NB4 (cell line): ENCODE measurements around the gene GALK1.

Experiments
- DNase-seq: peaks from one replicate; pipeline ENCODE4 v3.0.0; 2010; ENCODE audit warnings: low read depth
- H3K4me3 ChIP-seq: one replicate; pipeline ENCODE4 v1.5.1; 2011; ENCODE audit warnings: mild to moderate bottlenecking, low read depth, low read length, moderate library complexity
- CTCF ChIP-seq: IDR thresholded peaks from one replicate; pipeline ENCODE4 v1.5.1; 2012; ENCODE audit warnings: low read depth, low read length
- MAX ChIP-seq: IDR thresholded peaks from 2 replicates; pipeline ENCODE4 v1.6.1; 2011; ENCODE audit warnings: low read depth, low read length
- MYC ChIP-seq: IDR thresholded peaks from 2 replicates; pipeline ENCODE4 v1.6.1; 2011; ENCODE audit warnings: low read depth, low read length
- POLR2A ChIP-seq: IDR thresholded peaks from 2 replicates; pipeline ENCODE4 v1.6.1; 2011; ENCODE audit warnings: mild to moderate bottlenecking; ENCODE audit not compliant: insufficient read length; ENCODE audit errors: extremely low read depth

The GALK1 gene

GRCh38 chr17:75725504-75725903 is 39.5 kb downstream of the GALK1 start:
- TF ChIP-seq MAX, result no peak
- TF ChIP-seq CTCF, result no peak
- TF ChIP-seq POLR2A, result no peak
- TF ChIP-seq MYC, result no peak
- DNase-seq, result no peak
- H3K4me3 ChIP-seq, result no peak overlapping the region

GRCh38 chr17:75724016-75725003 is 40.7 kb downstream of the GALK1 start:
- no peak overlapping the region for H3K4me3 ChIP-seq
- no peak for DNase-seq
- no peak for TF ChIP-seq CTCF
- no peak for TF ChIP-seq MYC

GRCh38 chr17:75723171-75723930 is 41.6 kb downstream of the GALK1 start:
- no peak for TF ChIP-seq MAX
- TF ChIP-seq POLR2A, result no peak
- no peak for TF ChIP-seq MYC
- TF ChIP-seq CTCF, result no peak
- no peak overlapping the region for H3K4me3 ChIP-seq
- no peak for DNase-seq

GRCh38 chr17:75722542-75723095 is 42.4 kb downstream of the GALK1 start:
- no peak for DNase-seq
- TF ChIP-seq MAX, result no peak
- no peak for TF ChIP-seq CTCF
- TF ChIP-seq MYC, result no peak
- no peak for TF ChIP-seq POLR2A
- H3K4me3 ChIP-seq, result no peak overlapping the region

- no peak for TF ChIP-seq POLR2A
- no peak for TF ChIP-seq MYC
- TF ChIP-seq MAX, result no peak
- TF ChIP-seq CTCF, result no peak
- DNase-seq, result no peak
- no peak overlapping the region for H3K4me3 ChIP-seq
Observed at GRCh38 chr17:75722076-75722475, 42.9 kb downstream of the GALK1 start.
